ENCODE measurements around the gene CFAP44.
"Not testable (repeated sequence)": the region's sequence is repeated elsewhere in the genome, so short reads cannot be mapped to it uniquely, and the experiment has no call there.

The CFAP44 gene, protein sequence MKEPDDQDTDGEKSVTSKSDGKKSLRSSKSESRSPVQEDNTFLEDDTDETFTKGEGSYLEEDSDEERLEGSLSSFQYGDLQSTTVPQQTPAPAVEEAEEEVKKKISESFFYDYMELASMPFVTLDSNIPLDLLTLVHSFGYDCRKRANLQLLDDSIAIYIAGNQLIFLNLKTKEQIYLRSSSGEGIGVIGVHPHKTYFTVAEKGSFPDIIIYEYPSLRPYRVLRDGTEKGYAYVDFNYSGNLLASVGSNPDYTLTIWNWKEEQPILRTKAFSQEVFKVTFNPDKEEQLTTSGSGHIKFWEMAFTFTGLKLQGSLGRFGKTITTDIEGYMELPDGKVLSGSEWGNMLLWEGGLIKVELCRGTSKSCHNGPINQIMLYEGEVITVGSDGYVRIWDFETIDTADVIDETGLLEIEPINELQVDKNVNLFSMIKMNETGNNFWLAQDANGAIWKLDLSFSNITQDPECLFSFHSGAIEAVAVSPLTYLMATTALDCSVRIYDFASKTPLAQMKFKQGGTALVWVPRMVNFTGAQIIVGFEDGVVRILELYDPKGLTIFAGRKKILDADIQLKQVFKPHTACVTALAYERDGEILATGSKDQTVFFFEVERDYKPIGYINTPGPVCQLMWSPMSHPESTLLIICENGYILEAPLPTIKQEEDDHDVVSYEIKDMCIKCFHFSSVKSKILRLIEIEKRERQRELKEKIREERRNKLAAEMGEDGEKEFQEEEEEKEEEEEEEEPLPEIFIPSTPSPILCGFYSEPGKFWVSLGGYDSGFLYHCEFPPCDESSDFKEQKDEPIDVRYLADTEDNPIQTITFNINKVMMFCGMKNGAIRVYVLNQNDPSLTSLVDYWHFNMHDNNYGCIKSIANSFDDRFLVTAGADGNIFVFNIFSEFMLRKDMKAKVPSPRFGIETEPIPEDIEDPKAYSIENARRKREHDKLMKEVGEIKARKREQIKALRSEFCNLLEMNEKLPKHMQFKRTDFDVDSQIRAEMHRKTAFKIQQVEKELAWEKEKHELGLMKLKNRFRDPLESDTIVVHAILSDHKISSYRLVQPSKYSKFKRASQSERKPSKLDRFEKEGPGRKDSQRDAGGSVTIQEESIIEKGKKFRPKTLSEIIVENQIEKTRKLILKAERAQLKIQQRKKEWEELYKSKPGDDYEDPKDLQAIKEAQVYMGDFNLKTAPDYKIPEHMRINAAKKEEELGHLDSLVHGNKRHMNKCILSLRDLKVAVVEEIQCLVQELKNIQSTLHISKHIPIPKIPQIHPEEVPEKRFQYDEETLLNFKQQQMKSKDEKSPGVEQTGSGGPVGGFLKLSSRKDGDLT (N-terminal part only)

DNA sequence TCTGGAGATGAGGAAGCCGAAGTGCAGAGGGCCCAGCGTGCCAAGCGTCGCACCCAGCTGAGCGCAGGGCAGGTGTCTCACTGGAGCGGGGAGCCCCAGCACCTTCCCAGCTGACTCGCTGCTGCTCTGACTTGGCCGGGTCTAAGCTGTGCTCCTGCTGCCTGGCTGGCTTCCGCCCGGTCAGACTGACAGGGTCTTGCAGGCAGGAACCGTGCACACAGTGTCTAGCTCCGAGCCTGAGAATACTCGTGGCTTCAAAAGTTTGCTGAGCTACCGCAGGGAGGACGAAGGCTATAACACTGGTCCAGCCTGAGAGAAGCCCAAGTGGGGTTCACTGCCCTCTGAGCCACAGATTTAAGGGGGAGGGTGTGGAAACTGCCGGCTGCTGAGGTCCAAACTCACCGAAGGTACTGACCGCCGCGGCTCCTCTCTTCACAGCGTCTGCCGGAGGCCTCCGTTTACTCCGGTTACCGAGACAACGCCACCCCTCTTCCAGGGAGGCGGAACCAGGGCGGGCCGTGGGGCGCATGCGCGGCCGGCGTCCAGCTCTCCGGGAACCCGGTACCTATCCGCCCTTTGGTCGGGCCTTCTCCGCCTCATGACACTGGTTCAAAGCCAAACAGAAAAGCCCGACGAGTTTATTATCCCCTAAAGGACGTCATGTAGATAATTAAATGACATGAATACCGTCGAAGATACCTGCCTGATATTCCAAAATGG lies at the start of gene CFAP44:
TSS of gene CFAP44 (minus strand) at position 443 of the 720 bp plus-strand sequence. CDS start 7,829 bp downstream, outside the sequence.
- DNase-seq (ENCODE audit: low spot score) (no peak), FAIRE-seq (no peak)

DNA sequence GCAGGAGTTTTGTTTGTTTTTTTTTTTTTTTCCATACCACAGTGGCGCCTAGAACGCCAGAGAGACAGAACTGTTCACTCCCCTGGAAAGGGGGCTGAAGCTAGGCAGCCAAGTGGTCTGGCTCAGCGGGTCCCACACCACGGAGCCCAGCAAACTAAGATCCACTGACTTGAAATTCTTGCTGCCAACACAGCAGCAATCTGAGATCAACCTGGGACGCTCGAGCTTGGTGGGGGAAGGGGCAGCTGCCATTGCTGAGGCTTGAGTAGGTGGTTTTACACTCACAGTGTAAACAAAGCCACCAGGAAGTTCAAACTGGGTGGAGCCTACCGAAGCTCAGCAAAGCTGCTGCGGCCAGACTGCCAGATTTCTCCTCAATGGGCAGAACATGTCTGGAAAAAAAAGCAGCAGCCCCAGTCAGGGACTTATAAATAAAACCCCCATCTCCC lies 43.9 kb upstream of the CFAP44 start:
- FAIRE-seq (no peak), DNase-seq (ENCODE audit: low spot score) (no peak)

DNA sequence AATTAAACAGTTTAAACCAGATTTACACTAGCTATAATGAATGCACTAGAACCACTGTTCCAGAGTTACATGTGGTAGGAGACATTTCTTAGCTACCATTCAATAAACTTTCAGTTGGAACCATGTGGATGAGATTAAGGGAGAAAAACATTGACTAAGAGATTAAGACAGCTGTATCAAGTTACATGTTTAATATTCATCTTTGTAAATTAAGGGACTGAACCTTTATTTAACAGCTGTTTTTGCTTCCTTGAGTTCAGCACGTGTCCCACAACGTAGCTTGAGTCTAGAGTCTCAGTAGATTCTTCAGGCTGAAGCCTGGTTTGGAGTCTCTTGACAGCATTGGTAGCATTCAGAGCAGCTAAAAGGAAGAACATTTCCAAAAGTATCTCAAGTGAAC lies 27.2 kb upstream of the CFAP44 start:
- no peak for FAIRE-seq

DNA sequence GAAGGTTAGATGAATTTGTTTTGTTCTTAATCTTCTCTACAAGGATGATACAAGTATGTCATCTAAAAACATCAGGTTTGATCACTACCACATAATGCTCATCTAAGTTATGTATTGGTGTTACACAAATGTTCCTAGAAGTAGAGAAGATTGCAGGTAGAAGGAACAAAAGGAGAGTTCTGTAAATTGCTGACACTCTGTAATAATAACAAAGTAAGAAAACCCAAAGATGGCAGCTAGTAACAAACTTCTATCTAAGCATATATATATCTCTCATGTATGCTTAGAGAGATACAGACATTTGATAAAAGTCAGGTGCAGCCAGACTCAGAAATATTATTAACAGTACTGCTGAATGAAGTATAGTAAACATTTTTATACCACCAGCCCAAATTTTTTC lies 20.2 kb upstream of the CFAP44 start:
- FAIRE-seq = no peak
- DNase-seq (ENCODE audit: low spot score) = no peak

More for the DNA sequence above, 27.2 kb upstream of the CFAP44 start:
- no peak for DNase-seq (ENCODE audit: low spot score)

DNA sequence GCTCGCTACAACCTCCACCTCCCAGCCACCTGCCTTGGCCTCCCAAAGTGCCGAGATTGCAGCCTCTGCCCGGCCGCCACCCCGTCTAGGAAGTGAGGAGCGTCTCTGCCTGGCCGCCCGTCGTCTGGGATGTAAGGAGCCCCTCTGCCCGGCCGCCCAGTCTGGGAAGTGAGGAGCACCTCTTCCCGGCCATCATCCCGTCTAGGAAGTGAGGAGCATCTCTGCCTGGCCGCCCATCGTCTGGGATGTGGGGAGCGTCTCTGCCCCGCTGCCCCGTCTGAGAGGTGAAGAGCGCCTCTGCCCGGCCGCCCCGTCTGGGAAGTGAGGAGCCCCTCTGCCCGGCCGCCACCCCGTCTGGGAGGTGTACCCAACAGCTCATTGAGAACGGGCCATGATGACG lies 17.3 kb upstream of the CFAP44 start:
- not testable (repeated sequence) for FAIRE-seq; DNase-seq (ENCODE audit: low spot score)

DNA sequence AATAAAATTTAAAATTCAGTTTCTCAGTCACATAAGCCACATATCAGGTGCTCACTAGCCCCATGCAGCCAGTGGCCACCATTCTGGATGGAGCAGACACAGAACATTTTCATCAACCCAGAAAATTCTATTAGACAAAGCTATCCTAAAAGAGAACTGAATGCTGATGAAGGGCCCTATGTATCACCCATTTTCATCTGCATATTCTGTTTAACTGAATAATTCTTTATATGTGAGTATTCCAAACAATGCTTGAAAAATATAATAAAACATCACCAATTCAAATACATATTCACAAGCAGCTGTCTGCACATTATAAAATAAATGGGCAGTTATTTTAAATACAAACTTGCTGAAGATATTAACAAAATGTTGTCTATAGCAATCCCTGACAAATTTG lies 14.2 kb upstream of the CFAP44 start:
- DNase-seq (ENCODE audit: low spot score) = no peak
- no peak for FAIRE-seq

DNA sequence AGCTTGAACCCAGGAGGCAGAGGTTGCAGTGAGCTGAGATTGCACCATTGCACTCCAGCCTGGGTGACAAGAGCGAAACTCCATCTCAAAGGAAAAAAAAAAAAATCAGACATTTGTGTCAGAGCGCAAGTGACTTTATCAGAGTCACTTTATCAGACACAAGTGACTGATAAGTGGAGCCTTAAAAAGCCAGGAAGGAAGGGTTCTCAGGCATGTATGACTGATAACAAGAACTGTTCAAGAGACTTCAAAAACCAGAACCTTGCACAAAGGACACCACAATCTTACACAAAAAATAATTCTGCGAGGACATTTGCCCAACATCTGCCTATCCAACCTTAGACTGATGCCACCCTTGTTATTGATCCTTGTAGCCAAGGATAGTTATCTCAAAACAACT lies 13.3 kb upstream of the CFAP44 start:
- FAIRE-seq = no peak
- no peak for DNase-seq (ENCODE audit: low spot score)

DNA sequence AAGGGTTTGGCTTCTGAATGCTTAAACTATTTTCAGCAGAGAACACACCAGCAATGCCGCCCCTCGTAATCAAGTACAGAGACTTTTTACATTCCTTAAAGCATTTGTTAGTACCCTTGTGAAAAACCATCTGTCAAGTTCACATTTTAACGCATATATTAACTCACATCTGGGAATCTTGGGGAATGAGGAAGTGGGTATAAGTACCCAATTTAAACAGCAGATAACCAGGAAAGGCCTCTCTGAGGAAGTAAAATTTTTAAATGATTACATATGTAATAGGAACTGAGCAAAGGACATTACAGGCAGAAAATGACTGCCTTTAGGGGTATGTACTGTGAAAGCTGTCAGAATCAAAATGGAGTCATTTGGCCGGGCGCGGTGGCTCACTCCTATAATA lies 12.8 kb upstream of the CFAP44 start:
- no peak for DNase-seq (ENCODE audit: low spot score)
- no peak for FAIRE-seq

DNA sequence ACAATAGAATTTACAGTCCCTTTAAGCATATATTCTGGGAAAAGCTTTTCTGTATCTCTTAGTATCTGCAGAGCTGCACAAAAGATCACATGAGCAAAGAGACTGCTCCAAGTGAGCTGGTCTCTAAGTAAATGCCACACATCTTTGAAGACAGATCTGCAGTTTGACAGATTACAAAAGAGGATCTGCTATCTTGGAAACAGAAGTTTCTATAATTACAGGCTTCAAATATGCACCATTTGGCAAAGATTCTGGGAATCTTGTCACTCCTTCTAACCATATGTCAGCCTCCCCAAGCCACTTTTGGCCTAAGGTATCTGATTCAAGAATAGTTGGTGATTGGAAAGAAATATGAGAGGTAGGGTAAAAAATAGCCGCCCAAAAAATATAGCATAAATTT lies 9.6 kb upstream of the CFAP44 start:
- no peak for FAIRE-seq
- no peak for DNase-seq (ENCODE audit: low spot score)

DNA sequence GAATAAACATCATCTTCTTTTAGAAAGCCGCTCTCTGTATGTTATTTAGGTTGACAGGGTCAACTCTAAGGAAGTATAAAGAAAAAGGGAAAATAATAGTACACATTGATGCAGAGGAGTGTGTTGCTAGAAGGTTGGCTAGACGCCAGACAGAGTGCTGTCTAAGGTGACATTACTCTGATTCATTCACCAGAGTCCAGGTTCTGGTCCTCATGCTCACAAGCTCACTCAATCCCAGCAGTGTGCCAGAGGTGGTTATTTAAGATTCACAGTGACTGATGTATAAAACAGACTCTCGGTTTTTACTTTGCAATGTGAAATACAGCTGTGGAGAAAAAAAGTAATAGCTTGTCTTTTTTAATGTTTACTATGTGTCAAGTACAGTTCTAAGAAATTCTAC lies 1.7 kb downstream of the CFAP44 start:
- FAIRE-seq = no peak
- no peak for DNase-seq (ENCODE audit: low spot score)

DNA sequence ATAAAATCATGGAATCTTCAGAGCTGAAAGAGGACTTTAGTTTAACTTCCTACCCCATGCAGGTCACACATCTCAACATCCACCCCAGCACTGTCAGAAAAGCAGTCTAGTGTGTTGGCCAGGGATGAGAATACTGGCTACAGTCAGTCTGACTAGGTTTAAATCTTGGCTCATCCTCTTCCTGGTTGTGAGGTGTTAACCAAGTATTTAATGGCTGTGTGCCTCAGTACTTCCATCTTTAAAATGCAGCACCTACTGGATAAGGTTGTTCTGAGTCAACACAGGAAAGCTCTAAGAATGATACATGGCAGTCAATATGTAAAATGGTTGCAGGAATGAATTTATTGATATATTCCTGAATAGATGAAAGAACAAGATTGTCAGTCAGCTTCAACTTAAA lies 3.1 kb downstream of the CFAP44 start:
- DNase-seq (ENCODE audit: low spot score) (no peak), FAIRE-seq (no peak)

DNA sequence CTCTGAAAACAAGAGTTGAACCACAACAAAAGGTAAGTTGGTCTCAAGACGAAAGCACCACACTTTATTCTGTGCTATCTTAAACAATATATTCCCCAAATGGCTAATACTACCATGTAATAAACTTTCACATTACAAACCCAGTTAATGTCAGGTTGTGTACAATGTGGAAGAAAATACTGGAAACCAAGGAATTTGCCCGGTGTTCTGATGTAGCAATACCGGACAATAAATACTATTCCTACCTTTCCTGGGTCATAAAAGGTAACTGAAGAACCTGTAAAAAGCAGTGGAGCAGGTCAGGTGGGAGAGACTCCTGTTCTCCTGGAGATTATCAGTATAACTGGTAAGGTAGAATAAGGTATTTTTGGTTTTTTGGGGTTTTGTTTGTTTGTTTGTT lies 3.9 kb downstream of the CFAP44 start:
- FAIRE-seq (no peak), DNase-seq (ENCODE audit: low spot score) (no peak)

DNA sequence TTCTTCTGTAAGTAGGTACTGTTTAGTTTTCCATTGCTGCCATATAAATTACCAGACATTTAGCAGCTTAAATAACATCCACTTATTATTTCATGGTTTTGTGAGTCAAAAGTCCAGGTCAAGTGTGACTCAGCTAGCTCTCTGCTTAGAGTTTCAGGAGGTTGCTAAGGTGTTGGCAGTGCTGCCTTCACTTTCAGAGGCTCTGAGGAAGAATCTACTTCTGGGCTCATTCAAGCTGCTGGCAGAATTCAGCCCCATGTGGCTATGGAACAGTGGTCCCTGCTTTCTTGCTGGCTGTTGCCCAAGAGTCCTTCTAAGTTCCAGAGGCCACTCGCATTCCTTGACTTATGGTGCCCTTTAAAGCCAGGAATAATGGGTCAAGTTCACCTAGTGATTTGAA lies 4.5 kb downstream of the CFAP44 start:
- FAIRE-seq = no peak
- no peak for DNase-seq (ENCODE audit: low spot score)

DNA sequence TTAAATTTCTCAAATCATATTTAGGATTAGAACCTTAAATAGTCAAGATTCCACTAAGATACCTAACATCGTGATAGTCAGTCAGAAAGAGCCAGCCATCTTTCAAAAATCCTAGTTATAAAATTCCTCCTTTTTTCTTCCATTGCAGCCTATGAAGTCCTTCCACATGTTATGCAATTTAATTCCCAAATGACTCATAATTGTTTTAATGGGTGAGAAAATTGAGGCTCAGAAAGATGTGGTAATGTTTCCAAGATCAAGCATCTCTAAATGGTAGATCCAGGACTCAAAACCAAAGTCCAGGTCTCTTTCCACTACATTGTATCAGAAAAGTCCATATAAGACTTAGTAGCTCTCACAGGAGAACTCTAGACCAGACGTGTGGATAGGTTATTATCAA lies 9.5 kb downstream of the CFAP44 start:
- no peak for FAIRE-seq

DNA sequence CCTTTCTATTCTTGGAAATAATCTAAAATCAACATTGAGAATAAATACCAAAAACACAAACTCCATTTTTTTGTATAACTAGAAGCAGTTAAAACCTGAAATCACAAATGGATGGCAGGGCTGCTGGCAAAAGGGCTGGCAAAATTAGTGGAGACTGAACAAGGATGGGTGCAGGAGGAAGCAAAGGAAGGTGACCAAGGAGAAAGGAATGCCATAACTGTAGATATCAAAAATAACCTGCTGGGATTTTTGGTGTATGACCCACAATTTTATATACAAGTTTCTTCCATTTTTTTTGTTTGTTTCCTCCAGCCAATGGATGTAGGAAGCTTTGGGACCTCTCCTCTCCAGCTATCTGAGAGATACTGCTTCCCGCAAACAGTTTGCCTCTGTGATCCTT lies 12.7 kb downstream of the CFAP44 start:
- FAIRE-seq (no peak), DNase-seq (ENCODE audit: low spot score) (peak; percentile 59)

More for the DNA sequence above, 9.5 kb downstream of the CFAP44 start:
- DNase-seq (ENCODE audit: low spot score) = no peak

DNA sequence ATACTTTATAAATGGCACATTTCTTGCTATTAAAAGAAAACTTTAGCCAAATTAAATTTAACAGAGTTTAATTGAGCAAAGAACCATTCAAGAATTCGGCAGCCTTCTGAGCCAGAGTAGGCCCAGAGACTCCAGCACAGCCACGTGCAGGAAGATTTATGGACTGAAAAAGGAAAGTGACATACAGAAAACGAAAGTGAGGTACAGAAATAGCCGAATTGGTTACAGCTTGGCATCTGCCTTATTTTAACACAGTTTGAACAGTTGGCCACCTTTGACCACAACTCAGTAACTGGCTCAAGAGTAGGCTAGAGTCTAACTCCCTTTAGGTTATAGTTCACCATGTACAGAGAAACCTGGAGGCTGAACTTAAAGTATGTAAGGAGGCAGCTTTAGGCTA lies 17.6 kb downstream of the CFAP44 start:
- DNase-seq (ENCODE audit: low spot score) (no peak), FAIRE-seq (no peak)

DNA sequence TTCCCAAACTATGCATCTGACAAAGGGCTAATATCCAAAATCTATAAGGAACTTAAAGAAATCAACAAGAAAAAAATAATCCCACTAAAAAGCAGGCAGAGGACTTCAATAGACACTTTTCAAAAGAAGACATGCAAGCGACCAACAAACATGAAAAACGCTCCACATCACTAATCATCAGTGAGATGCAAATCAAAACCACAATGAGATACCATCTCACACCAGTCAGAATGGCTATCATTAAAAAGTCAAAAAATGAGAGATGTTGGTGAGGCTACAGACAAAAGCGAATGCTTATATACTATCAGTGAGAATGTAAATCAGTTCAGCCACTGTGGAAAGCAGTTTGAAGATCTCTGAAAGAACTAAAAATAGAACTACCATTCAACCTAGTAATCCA lies 20.2 kb downstream of the CFAP44 start:
- FAIRE-seq (no peak), DNase-seq (ENCODE audit: low spot score) (no peak)

DNA sequence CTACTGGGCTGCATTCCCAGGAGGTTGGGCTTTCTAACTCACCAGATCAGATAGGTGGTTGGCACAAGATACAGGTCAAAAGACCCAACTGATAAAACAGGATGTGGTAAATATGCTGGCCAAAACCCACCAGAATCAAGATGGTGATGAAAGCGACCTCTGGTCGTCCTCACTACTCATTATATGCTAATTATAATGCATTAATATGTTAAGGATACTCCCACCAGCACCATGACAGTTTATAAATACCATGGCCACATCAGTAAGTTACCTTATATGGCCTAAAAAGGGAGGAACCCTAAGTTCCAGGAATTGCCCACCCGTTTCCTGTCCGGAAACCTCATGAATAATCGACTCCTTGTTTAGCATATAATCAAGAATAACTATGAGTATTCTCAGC lies 31.6 kb downstream of the CFAP44 start:
- DNase-seq (ENCODE audit: low spot score) (no peak), FAIRE-seq (peak; percentile 55)

DNA sequence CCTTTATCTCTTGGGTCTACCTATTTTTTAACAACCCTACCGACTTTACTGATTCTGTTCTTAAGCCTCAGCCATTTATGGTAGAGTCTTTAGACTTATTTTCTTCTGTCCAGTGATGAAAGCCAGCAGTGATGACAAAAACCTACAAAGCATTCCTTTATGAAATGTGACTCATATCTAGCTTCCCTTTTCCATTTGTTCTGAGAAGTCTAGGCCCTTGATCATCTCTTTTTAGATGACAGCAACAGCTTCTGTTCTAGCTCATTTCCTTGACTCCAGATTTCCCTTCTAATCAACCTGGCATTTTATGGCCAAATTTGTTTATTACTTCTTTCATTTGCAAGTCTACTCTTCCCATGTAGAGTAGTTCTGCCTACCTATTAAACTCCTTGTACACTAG lies 36.1 kb downstream of the CFAP44 start:
- DNase-seq (ENCODE audit: low spot score) (no peak), FAIRE-seq (no peak)

DNA sequence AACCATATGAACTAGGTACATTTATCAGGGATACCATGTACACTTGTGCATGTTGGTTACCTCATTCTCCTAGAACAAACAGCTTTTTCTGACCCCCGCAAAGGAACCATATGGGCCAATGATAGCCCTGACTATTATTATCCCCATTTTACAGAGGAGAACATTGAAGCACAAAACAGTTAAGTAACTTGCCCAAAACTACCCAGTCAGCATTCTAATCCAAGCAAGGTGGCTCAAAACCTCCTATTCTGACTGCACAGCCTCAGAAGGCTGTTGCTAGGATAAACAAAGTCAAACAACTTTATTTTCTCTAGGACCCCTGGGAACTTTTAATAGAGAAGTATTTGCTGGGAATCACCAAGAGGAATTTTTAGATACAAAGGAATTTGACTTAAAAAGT lies 36.7 kb downstream of the CFAP44 start:
- DNase-seq (ENCODE audit: low spot score) = no peak
- no peak for FAIRE-seq

Data from urothelium cell line (cell line).